CD14-positive monocyte (primary cell): ENCODE results near the gene RCOR3. TPM values are rescaled to one million over a fixed set of nuclear protein-coding genes. Genes with fewer than 3 reads are reported as not detected.

Experiments
- DNase-seq, 3 donors: peaks; one replicate each; pipeline ENCODE4 v3.0.0-alpha.2; 2011 to 2022
- H2AFZ ChIP-seq: 2 replicates; pipeline ENCODE4 v1.6.0; 2012; ENCODE audit warnings: mild to moderate bottlenecking, low read depth, low read length, inconsistent platforms; ENCODE audit not compliant: insufficient read depth, poor library complexity, severe bottlenecking
- H3K27ac ChIP-seq, 2 donors: 1 replicate in 1 of 2; 2 replicates in 1 of 2; pipeline ENCODE4 v1.5.1; 2012 to 2013; ENCODE audit warnings: low read length in 2 of 2, control low read depth in 1 of 2, inconsistent platforms in 1 of 2, low read depth in 1 of 2, mild to moderate bottlenecking in 1 of 2
- H3K27me3 ChIP-seq, 2 donors: one replicate each; pipeline versions ENCODE4 v1.6.0 to v1.6.1; 2011 to 2013; ENCODE audit warnings: low read length in 2 of 2; ENCODE audit not compliant: control insufficient read depth in 2 of 2, insufficient read depth in 2 of 2
- H3K36me3 ChIP-seq, 2 donors: replicated peaks in 1 of 2; 1 replicate in 1 of 2; 2 replicates in 1 of 2; pipeline versions ENCODE4 v1.5.1 to v1.6.1; 2012 to 2013; ENCODE audit warnings: low read length in 2 of 2, control low read depth in 1 of 2, inconsistent platforms in 1 of 2, mild to moderate bottlenecking in 1 of 2; ENCODE audit not compliant: insufficient read depth in 2 of 2, control insufficient read depth in 1 of 2
- H3K4me1 ChIP-seq, 2 donors: 1 replicate in 1 of 2; 2 replicates in 1 of 2; pipeline versions ENCODE4 v1.5.1 to v1.6.1; 2012 to 2013; ENCODE audit warnings: low read length in 2 of 2, control low read depth in 1 of 2, inconsistent platforms in 1 of 2, mild to moderate bottlenecking in 1 of 2, moderate library complexity in 1 of 2; ENCODE audit not compliant: insufficient read depth in 2 of 2, control insufficient read depth in 1 of 2
- H3K4me2 ChIP-seq: replicated peaks from 2 replicates; pipeline ENCODE3; 2012; ENCODE audit warnings: low read length, moderate library complexity, mild to moderate bottlenecking; ENCODE audit not compliant: poor library complexity, severe bottlenecking; ENCODE audit errors: extremely low read depth
- H3K4me3 ChIP-seq, 3 experiments: fragments of 200-600 bp in 1 of 3; sonication (generic) in 1 of 3; replicated peaks in 1 of 3; 1 replicate in 2 of 3; 2 replicates in 1 of 3; pipeline ENCODE4 v1.5.1; 2011 to 2013; ENCODE audit warnings: low read length in 3 of 3, mild to moderate bottlenecking in 3 of 3, control low read depth in 2 of 3, low read depth in 2 of 3, inconsistent platforms in 1 of 3, moderate library complexity in 1 of 3
- H3K79me2 ChIP-seq: 2 replicates; pipeline ENCODE4 v1.6.0; 2012; ENCODE audit warnings: mild to moderate bottlenecking, control low read depth, inconsistent platforms, low read length, moderate library complexity; ENCODE audit not compliant: insufficient read depth
- H3K9ac ChIP-seq: 2 replicates; pipeline ENCODE4 v1.6.0; 2017; ENCODE audit warnings: low read length, mild to moderate bottlenecking; ENCODE audit not compliant: insufficient read depth, poor library complexity, severe bottlenecking
- H3K9me3 ChIP-seq, 2 donors: replicated peaks in 1 of 2; 1 replicate in 1 of 2; 2 replicates in 1 of 2; pipeline versions ENCODE4 v1.5.1 to v1.6.1; 2012 to 2013; ENCODE audit warnings: low read length in 2 of 2, control low read depth in 1 of 2; ENCODE audit not compliant: control insufficient read depth in 1 of 2, insufficient read depth in 1 of 2
- H4K20me1 ChIP-seq: 2 replicates; pipeline ENCODE4 v1.6.0; 2012; ENCODE audit warnings: mild to moderate bottlenecking, low read length, control low read depth, moderate library complexity; ENCODE audit not compliant: insufficient read depth
- H3K27ac Mint-ChIP-seq, 7 donors: one replicate each; pipeline ENCODE4 v1.8.0; 2020; ENCODE audit warnings: mild to moderate bottlenecking in 7 of 7, mixed read lengths in 7 of 7, moderate library complexity in 6 of 7, inconsistent platforms in 2 of 7
- H3K27me3 Mint-ChIP-seq, 3 donors: one replicate each; pipeline ENCODE4 v1.8.0; 2021 to 2022; ENCODE audit warnings: low read depth in 3 of 3, mild to moderate bottlenecking in 3 of 3, mixed read lengths in 3 of 3, moderate library complexity in 3 of 3, inconsistent platforms in 1 of 3
- H3K36me3 Mint-ChIP-seq, 2 donors: one replicate each; pipeline ENCODE4 v1.8.0; 2020; ENCODE audit warnings: mixed read lengths in 2 of 2, inconsistent platforms in 1 of 2, mild to moderate bottlenecking in 1 of 2
- H3K4me1 Mint-ChIP-seq: one replicate; pipeline ENCODE4 v1.8.0; 2020; ENCODE audit warnings: mild to moderate bottlenecking, mixed read lengths
- H3K4me3 Mint-ChIP-seq, 2 donors: one replicate each; pipeline ENCODE4 v1.8.0; 2020; ENCODE audit warnings: mild to moderate bottlenecking in 2 of 2, mixed read lengths in 2 of 2, moderate library complexity in 1 of 2
- H3K9me3 Mint-ChIP-seq, 7 donors: one replicate each; pipeline ENCODE4 v1.8.0; 2020 to 2022; ENCODE audit warnings: mixed read lengths in 7 of 7, mild to moderate bottlenecking in 6 of 7, moderate library complexity in 6 of 7, inconsistent platforms in 2 of 7
- WGBS: methylation state at CpG from one replicate; pipeline ENCODE4 v1.1.5; 2013; ENCODE audit warnings: missing lambda C conversion rate; ENCODE audit not compliant: insufficient coverage; 5-methylcytosine and 5-hydroxymethylcytosine counted together
- intact Hi-C, 2 donors: fragments of 100-400 bp; cut with micrococcal nuclease; formaldehyde crosslinking; loops; one replicate each; pipeline versions ENCODE4 v1.15.0 to v1.15.1; 2023
- polyA plus RNA-seq, 3 donors: library from polyadenylated mRNA; depleted of rRNA in 1 of 3; unstranded in 2 of 3; stranded (reverse) in 1 of 3; fragments of 300-500 nt in 2 of 3; fragments of >200 nt in 1 of 3; fragmentation: Illumina TruSeq in 2 of 3; gene quantifications; 1 replicate in 2 of 3; 2 replicates in 1 of 3; pipeline ENCODE4 v1.2.3, GENCODE V29; 2012 to 2021
- TF ChIP-seq, protein P1 (sequence below): fragments of 200-600 bp; IDR thresholded peaks from one replicate; pipeline ENCODE4 v1.8.0; 2022; ENCODE audit warnings: antibody characterized with exemption, mild to moderate bottlenecking

The RCOR3 gene
- polyA plus RNA-seq, 3 donors, result 14.5 to 46.5 (median 21.6) TPM

DNA sequence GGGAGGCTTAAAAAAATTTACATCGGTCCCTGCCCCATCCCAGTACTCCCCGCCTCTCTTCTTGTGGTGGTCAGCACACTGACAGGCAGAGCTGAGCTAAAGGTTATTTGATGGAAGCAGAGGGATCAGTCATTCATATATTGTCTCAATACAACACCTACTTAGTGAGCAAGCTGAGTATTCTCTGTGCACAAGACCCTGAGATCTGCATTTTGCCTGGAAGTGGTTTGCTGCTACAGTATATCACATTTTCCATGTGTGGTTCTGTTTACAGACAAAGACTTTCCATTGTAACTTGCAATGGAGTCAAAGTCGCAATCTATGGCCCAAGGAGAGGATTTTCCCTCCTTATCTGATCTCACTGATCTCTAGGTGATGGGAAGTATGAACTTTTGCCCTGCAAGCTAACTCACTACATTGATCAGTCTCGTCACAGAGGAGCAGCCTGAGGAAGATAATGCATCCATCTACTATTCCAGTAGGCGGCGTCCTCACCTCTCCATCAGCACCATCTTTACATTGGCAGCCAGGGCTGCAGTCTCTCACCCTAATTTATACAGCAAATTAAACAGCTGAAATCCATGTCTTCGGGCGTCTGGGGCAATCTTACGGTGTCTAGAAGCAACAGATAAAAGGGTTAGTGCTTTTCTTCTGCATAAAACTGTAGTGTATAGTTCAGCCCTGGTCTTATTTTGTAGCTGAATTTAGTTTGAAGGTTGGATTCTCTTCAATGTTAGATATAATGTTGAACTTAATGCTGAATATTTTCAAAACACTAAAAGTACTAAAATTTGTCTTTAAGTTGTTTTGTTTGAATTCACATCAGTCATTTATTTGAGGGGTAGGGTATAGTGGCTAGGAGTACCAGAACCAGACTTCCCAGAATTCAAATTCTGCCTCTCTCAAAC is 64.2 kb downstream of the RCOR3 start:
- H3K27ac Mint-ChIP-seq, result no peak overlapping the region
- DNase-seq, result peak; percentile 42 to 51 (median 44)

More for the DNA sequence above, 64.2 kb downstream of the RCOR3 start:
- no peaks in the 10 kb centered on the region for H3K79me2 ChIP-seq
- peaks cover 15% of the 10 kb centered on the region for H3K4me1 Mint-ChIP-seq
- peaks cover 11 to 12% of the 10 kb centered on the region in 2 donors for H3K4me1 ChIP-seq
- H3K9me3 Mint-ChIP-seq, result peaks cover 0 to 2% (median 0%) of the 10 kb centered on the region in 7 donors
- no peaks in the 10 kb centered on the region for H3K9me3 ChIP-seq
- H3K9ac ChIP-seq, result no peak overlapping the region
- no peaks in the 10 kb centered on the region for H3K36me3 Mint-ChIP-seq
- H2AFZ ChIP-seq, result no peak overlapping the region
- WGBS, result 0% methylated on average over 2 of the region's 9 CpGs
- no peak overlapping the region for H3K4me2 ChIP-seq
- no peak overlapping the region for H3K4me3 ChIP-seq
- H3K27me3 ChIP-seq, result no peaks in the 10 kb centered on the region
- intact Hi-C loops, result loop anchor here in 1 of 2 donors (5.0 to 10.0 kb wide), 2 partner anchors 151 to 334 kb away; no protein-coding TSS in a partner anchor
- H3K27ac ChIP-seq, result no peak overlapping the region
- H3K27me3 Mint-ChIP-seq, result peaks cover 11 to 28% (median 21%) of the 10 kb centered on the region in 3 donors
- no peaks in the 10 kb centered on the region for H3K36me3 ChIP-seq
- TF ChIP-seq, protein P1, sequence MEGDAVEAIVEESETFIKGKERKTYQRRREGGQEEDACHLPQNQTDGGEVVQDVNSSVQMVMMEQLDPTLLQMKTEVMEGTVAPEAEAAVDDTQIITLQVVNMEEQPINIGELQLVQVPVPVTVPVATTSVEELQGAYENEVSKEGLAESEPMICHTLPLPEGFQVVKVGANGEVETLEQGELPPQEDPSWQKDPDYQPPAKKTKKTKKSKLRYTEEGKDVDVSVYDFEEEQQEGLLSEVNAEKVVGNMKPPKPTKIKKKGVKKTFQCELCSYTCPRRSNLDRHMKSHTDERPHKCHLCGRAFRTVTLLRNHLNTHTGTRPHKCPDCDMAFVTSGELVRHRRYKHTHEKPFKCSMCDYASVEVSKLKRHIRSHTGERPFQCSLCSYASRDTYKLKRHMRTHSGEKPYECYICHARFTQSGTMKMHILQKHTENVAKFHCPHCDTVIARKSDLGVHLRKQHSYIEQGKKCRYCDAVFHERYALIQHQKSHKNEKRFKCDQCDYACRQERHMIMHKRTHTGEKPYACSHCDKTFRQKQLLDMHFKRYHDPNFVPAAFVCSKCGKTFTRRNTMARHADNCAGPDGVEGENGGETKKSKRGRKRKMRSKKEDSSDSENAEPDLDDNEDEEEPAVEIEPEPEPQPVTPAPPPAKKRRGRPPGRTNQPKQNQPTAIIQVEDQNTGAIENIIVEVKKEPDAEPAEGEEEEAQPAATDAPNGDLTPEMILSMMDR, result peak; percentile 87
- H3K4me3 Mint-ChIP-seq, result no peak overlapping the region
- H4K20me1 ChIP-seq, result no peaks in the 10 kb centered on the region
